H1 (cell line): ENCODE results near the gene ZBTB16. TPM values are rescaled to one million over a fixed set of nuclear protein-coding genes. Genes with fewer than 3 reads are reported as not detected.

Experiments used
- CBX5 ChIP-seq: fragments of 300-800, 300-1000 bp; sonication (generic); IDR thresholded peaks from 2 replicates; pipeline ENCODE4 v1.7.1; 2016; ENCODE audit warnings: antibody characterized with exemption, low read length, low read depth
- CHD7 ChIP-seq: fragments of 300-600 bp; sonication (generic); IDR thresholded peaks from 2 replicates; pipeline ENCODE4 v1.7.1; 2012; ENCODE audit warnings: low read length, moderate library complexity, mild to moderate bottlenecking, inconsistent platforms; ENCODE audit not compliant: insufficient replicate concordance
- EP300 ChIP-seq, 2 experiments: IDR thresholded peaks; 1 replicate in 1 of 2; 2 replicates in 1 of 2; pipeline ENCODE4 v1.6.1; 2011 to 2012; ENCODE audit warnings: low read depth in 2 of 2, low read length in 2 of 2, mild to moderate bottlenecking in 2 of 2, borderline replicate concordance in 1 of 2, inconsistent platforms in 1 of 2, moderate library complexity in 1 of 2
- GTF2F1 ChIP-seq: IDR thresholded peaks from 2 replicates; pipeline ENCODE4 v1.6.1; 2012; ENCODE audit warnings: low read depth, low read length, improper control_type of control experiment, borderline replicate concordance
- TBP ChIP-seq: IDR thresholded peaks from 2 replicates; pipeline ENCODE4 v1.6.1; 2011; ENCODE audit warnings: low read depth, low read length, improper control_type of control experiment
- ZNF274 ChIP-seq: IDR thresholded peaks from 2 replicates; pipeline ENCODE4 v1.7.0; 2012; ENCODE audit warnings: low read length, borderline replicate concordance; ENCODE audit errors: extremely low read depth
- polyA plus RNA-seq, 7 experiments: library from polyadenylated mRNA; depleted of rRNA in 3 of 7; stranded (reverse) in 5 of 7; unstranded in 2 of 7; fragments of >200 nt in 5 of 7; fragments of 200-250 nt in 2 of 7; gene quantifications; 1 replicate in 5 of 7; 2 replicates in 1 of 7; 4 replicates in 1 of 7; pipeline versions ENCODE4 v1.2.1 to v1.2.3, GENCODE V29; 2011 to 2013; ENCODE audit warnings: missing spikeins in 2 of 7, mixed read lengths in 2 of 7
- total RNA-seq: library from RNA; stranded (reverse); fragmentation: NEBNext Ultra II Directional; extraction: Animal tissue kit (Norgen Biotek cat#: 25700); gene quantifications from 2 replicates; pipeline ENCODE4 v1.2.1, GENCODE V29; 2021
- TF ChIP-seq, protein P1 (sequence below), 3 experiments: IDR thresholded peaks; 1 replicate in 2 of 3; 2 replicates in 1 of 3; pipeline versions ENCODE4 v1.5.1 to v1.6.1; 2011; ENCODE audit warnings: low read length in 3 of 3, mild to moderate bottlenecking in 3 of 3, inconsistent platforms in 2 of 3, low read depth in 1 of 3, moderate library complexity in 1 of 3; ENCODE audit not compliant: insufficient read depth in 1 of 3; ENCODE audit errors: control extremely low read depth in 1 of 3
- TF ChIP-seq, protein P2 (sequence below): IDR thresholded peaks from 2 replicates; pipeline ENCODE4 v1.6.1; 2012; ENCODE audit warnings: inconsistent platforms

ZBTB16 gene
- total and polyA plus RNA-seq, 2 of the 8 experiments (the other 6 are each of a cell fraction or from before 2014, with no cell fraction given): 0.12 to 0.61 TPM

DNA sequence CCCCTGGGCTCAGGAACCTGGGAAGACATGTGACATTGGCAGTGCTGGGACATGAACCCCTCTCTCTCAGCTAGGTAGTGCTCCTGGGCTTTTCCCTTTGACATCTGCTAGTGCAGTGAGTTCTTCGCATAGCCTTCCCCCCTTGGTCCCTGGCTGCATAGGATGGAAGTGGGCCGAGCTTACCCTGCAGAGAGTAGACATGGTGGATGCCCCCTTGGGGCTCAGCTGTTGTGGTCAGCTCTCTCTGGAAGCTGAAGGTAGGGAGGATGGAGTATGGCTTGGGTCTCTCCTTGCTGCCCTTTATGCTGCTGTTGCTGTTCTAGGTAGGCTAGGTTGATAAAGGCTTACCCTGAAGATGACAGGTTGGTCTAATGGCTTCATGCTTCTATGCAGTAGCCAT lies 92.1 kb downstream of the ZBTB16 start (continued):
- TF ChIP-seq CHD7: no peak
- no peak for TF ChIP-seq TBP
- no peak for TF ChIP-seq CBX5
- TF ChIP-seq EP300 (IDR thresholded peaks at IDR 0.05; ENCODE audit: borderline replicate concordance in 1 of 2, low read depth in 2 of 2, low read length in 2 of 2): no peak
- TF ChIP-seq ZNF274: no peak
- TF ChIP-seq, protein P1, sequence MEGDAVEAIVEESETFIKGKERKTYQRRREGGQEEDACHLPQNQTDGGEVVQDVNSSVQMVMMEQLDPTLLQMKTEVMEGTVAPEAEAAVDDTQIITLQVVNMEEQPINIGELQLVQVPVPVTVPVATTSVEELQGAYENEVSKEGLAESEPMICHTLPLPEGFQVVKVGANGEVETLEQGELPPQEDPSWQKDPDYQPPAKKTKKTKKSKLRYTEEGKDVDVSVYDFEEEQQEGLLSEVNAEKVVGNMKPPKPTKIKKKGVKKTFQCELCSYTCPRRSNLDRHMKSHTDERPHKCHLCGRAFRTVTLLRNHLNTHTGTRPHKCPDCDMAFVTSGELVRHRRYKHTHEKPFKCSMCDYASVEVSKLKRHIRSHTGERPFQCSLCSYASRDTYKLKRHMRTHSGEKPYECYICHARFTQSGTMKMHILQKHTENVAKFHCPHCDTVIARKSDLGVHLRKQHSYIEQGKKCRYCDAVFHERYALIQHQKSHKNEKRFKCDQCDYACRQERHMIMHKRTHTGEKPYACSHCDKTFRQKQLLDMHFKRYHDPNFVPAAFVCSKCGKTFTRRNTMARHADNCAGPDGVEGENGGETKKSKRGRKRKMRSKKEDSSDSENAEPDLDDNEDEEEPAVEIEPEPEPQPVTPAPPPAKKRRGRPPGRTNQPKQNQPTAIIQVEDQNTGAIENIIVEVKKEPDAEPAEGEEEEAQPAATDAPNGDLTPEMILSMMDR (IDR thresholded peaks at IDR 0.05; ENCODE audit: control extremely low read depth in 1 of 3, insufficient read depth in 1 of 3, low read depth in 1 of 3, low read length in 3 of 3): no peak
- TF ChIP-seq, protein P2, sequence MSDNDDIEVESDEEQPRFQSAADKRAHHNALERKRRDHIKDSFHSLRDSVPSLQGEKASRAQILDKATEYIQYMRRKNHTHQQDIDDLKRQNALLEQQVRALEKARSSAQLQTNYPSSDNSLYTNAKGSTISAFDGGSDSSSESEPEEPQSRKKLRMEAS: no peak
- no peak for TF ChIP-seq GTF2F1
